ENCODE results near the gene SND1. TPM values are rescaled to one million over a fixed set of nuclear protein-coding genes. Genes with fewer than 3 reads are reported as not detected.

The SND1 gene
- total and polyA plus RNA-seq, 7 experiments from 2014 or later = 68.6 to 253 (median 137) TPM

- Mint-ChIP-seq H3K4me1 (peaks cover 0 to 2% (median 0%) of the 10 kb centered on the region in 7 donors), H3K27ac (no peak overlapping the region), H3K9me3 (no peaks in the 10 kb centered on the region), H3K27me3 (no peaks in the 10 kb centered on the region), H3K36me3 (peaks cover 0 to 29% (median 3%) of the 10 kb centered on the region in 5 donors), H3K4me3 (no peak overlapping the region)
- Histone ChIP-seq H3K4me1 (ENCODE audit: control insufficient read depth in 2 of 2, insufficient read depth in 2 of 2, low read length in 2 of 2) (no peaks in the 10 kb centered on the region), H3K9me3 (ENCODE audit: control insufficient read depth in 2 of 3, low read length in 3 of 3) (no peaks in the 10 kb centered on the region), H3K27ac (ENCODE audit: low read depth, low read length) (no peak overlapping the region), H3K36me3 (ENCODE audit: control insufficient read depth in 2 of 3, insufficient read depth in 3 of 3, low read length in 3 of 3) (peaks cover 0 to 5% (median 0%) of the 10 kb centered on the region in 3 experiments), H3K4me3 (ENCODE audit: low read length) (no peak overlapping the region), H3K27me3 (ENCODE audit: control insufficient read depth in 2 of 2, insufficient read depth in 2 of 2, low read length in 2 of 2) (no peaks in the 10 kb centered on the region)
- DNase-seq = no peak
- no peak for ATAC-seq
- POLR2A ChIA-PET = no interaction called here
- intact Hi-C loops (cut with micrococcal nuclease) = no loop called here
- CTCF ChIA-PET = no interaction called here
Observed at GRCh38 chr7:128010391-128011127, 358.6 kb downstream of the SND1 start.

- Mint-ChIP-seq H3K27ac (peak overlapping the region in 1 of 9 donors; percentile 14), H3K27me3 (no peaks in the 10 kb centered on the region), H3K4me1 (no peaks in the 10 kb centered on the region), H3K9me3 (no peaks in the 10 kb centered on the region), H3K36me3 (peaks cover 0 to 29% (median 3%) of the 10 kb centered on the region in 5 donors), H3K4me3 (no peak overlapping the region)
- H3K27me3 ChIP-seq (ENCODE audit: control insufficient read depth in 2 of 2, insufficient read depth in 2 of 2, low read length in 2 of 2) = no peaks in the 10 kb centered on the region
- intact Hi-C loops (cut with micrococcal nuclease) = no loop called here
- ChIA-PET CTCF (no interaction called here), POLR2A (no interaction called here)
- no peaks in the 10 kb centered on the region for H3K9me3 ChIP-seq (ENCODE audit: control insufficient read depth in 2 of 3, low read length in 3 of 3)
- H3K36me3 ChIP-seq (ENCODE audit: control insufficient read depth in 2 of 3, insufficient read depth in 3 of 3, low read length in 3 of 3) = peaks cover 0 to 5% (median 0%) of the 10 kb centered on the region in 3 experiments
- no peaks in the 10 kb centered on the region for H3K4me1 ChIP-seq (ENCODE audit: control insufficient read depth in 2 of 2, insufficient read depth in 2 of 2, low read length in 2 of 2)
- DNase-seq (no peak), ATAC-seq (no peak)
- no peak overlapping the region for H3K27ac ChIP-seq (ENCODE audit: low read depth, low read length)
- H3K4me3 ChIP-seq (ENCODE audit: low read length) = no peak overlapping the region
Observed at GRCh38 chr7:128011131-128011661, 359.2 kb downstream of the SND1 start.

DNA sequence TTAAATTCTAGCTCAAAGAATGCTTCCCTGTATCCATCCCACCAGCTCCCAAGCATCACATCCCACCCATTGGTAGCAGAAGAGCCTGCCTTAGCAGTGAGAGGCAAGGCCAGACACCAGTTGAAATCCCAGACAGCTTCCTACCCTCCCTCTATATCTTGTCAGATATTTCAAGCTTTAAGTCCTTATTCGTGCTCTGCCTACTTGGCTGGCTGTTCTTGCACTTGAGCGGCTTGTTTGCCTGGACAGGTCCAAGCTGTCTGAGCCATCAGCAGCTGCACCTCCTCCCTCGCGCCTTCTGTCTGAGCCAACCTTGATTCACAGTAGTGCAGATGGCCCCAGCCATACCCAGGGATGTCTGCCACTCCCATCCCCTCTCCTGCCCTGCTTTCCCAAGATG lies 362.8 kb downstream of the SND1 start:
- DNase-seq = no peak
- ChIA-PET CTCF (no interaction called here), POLR2A (no interaction called here)
- no peak for ATAC-seq
- Mint-ChIP-seq H3K36me3 (peaks cover 0 to 44% (median 5%) of the 10 kb centered on the region in 5 donors), H3K27me3 (no peaks in the 10 kb centered on the region), H3K4me1 (peaks cover 0 to 6% (median 0%) of the 10 kb centered on the region in 7 donors), H3K4me3 (no peak overlapping the region), H3K27ac (no peak overlapping the region), H3K9me3 (no peaks in the 10 kb centered on the region)
- Histone ChIP-seq H3K36me3 (ENCODE audit: control insufficient read depth in 2 of 3, insufficient read depth in 3 of 3, low read length in 3 of 3) (peaks cover 0 to 5% (median 0%) of the 10 kb centered on the region in 3 experiments), H3K4me3 (ENCODE audit: low read length) (no peak overlapping the region), H3K9me3 (ENCODE audit: control insufficient read depth in 2 of 3, low read length in 3 of 3) (no peaks in the 10 kb centered on the region), H3K4me1 (ENCODE audit: control insufficient read depth in 2 of 2, insufficient read depth in 2 of 2, low read length in 2 of 2) (no peaks in the 10 kb centered on the region), H3K27me3 (ENCODE audit: control insufficient read depth in 2 of 2, insufficient read depth in 2 of 2, low read length in 2 of 2) (no peaks in the 10 kb centered on the region), H3K27ac (ENCODE audit: low read depth, low read length) (no peak overlapping the region)
- intact Hi-C loops (cut with micrococcal nuclease) = no loop called here

GRCh38 chr7:128017460-128017859 lies 365.5 kb downstream of the SND1 start:
- H3K9me3 ChIP-seq (ENCODE audit: control insufficient read depth in 2 of 3, low read length in 3 of 3) = no peaks in the 10 kb centered on the region
- H3K4me3 ChIP-seq (ENCODE audit: low read length) = no peak overlapping the region
- DNase-seq (no peak), ATAC-seq (no peak)
- no peaks in the 10 kb centered on the region for H3K27me3 ChIP-seq (ENCODE audit: control insufficient read depth in 2 of 2, insufficient read depth in 2 of 2, low read length in 2 of 2)
- H3K27me3 Mint-ChIP-seq = no peaks in the 10 kb centered on the region
- ChIA-PET POLR2A (no interaction called here), CTCF (interaction anchor here (1.1 kb wide), 1 partner anchor 309 kb away, joined by 3 read pairs; no protein-coding TSS in a partner anchor)
- H3K4me1 ChIP-seq (ENCODE audit: control insufficient read depth in 2 of 2, insufficient read depth in 2 of 2, low read length in 2 of 2) = no peaks in the 10 kb centered on the region
- H3K36me3 Mint-ChIP-seq = peaks cover 5 to 51% (median 10%) of the 10 kb centered on the region in 5 donors
- H3K27ac ChIP-seq (ENCODE audit: low read depth, low read length) = no peak overlapping the region
- H3K36me3 ChIP-seq (ENCODE audit: control insufficient read depth in 2 of 3, insufficient read depth in 3 of 3, low read length in 3 of 3) = peaks cover 0 to under 1% (median 0%) of the 10 kb centered on the region in 3 experiments
- intact Hi-C loops (cut with micrococcal nuclease) = no loop called here
- peaks cover 0 to 11% (median 4%) of the 10 kb centered on the region in 7 donors for H3K4me1 Mint-ChIP-seq
- H3K27ac Mint-ChIP-seq = no peak overlapping the region
- H3K4me3 Mint-ChIP-seq = no peak overlapping the region
- H3K9me3 Mint-ChIP-seq = no peaks in the 10 kb centered on the region

DNA sequence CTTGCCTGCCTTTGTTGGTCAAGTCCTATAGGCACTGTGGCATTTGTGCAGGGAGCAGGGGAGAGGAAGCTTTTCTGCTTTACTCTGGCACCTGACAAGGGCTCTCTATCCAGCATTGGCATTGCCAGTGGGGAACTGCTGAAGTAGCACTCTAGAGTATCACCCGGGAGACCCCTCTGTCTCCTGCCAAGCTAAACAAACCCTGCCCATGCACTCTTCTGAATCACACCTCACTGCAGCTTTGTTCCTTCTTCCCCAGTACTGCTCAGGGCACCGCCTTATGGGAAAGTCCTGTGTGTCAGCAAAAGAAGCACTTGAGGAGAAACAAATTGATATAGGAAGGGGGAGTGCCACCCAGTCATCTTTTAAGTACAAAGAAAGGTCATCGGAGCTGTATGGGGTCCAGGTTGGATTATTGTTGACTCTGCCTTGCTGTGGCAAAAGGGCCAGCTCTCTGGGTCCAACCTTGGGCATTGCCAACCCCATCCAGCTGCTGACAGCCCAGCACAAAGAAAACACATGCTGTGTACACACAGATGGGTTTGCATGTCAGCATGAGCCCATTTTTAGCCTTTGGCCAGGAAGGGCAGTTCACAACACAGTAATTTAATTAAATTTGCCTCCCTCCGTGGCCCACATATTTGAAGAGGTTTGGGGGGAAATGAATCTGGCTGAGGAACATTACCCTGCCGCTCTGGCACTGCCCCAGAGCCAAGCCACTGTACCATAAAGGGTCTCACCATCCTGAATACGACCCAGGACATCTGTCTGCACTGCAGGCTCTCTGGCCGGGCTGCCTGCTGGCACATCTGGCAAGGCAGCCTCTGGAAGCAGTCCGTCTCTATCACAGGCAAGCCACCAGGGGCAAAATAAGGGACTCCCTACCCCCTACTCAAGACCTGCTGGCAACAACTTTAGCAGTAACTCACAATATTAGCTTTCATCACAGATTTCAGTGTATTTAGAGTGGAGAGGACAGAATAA lies 366.2 kb downstream of the SND1 start:
- Mint-ChIP-seq H3K27ac (peak overlapping the region in 1 of 9 donors; percentile 41), H3K4me1 (peaks cover 0 to 11% (median 4%) of the 10 kb centered on the region in 7 donors), H3K36me3 (peaks cover 5 to 46% (median 10%) of the 10 kb centered on the region in 5 donors), H3K27me3 (no peaks in the 10 kb centered on the region), H3K9me3 (no peaks in the 10 kb centered on the region), H3K4me3 (no peak overlapping the region)
- Histone ChIP-seq H3K36me3 (ENCODE audit: control insufficient read depth in 2 of 3, insufficient read depth in 3 of 3, low read length in 3 of 3) (no peaks in the 10 kb centered on the region), H3K9me3 (ENCODE audit: control insufficient read depth in 2 of 3, low read length in 3 of 3) (no peaks in the 10 kb centered on the region), H3K27me3 (ENCODE audit: control insufficient read depth in 2 of 2, insufficient read depth in 2 of 2, low read length in 2 of 2) (no peaks in the 10 kb centered on the region), H3K4me3 (ENCODE audit: low read length) (no peak overlapping the region), H3K27ac (ENCODE audit: low read depth, low read length) (no peak overlapping the region), H3K4me1 (ENCODE audit: control insufficient read depth in 2 of 2, insufficient read depth in 2 of 2, low read length in 2 of 2) (no peaks in the 10 kb centered on the region)
- ATAC-seq = no peak
- no peak for DNase-seq
- CTCF ChIA-PET = interaction anchor here (1.1 kb wide), 1 partner anchor 310 kb away, joined by 3 read pairs; no protein-coding TSS in a partner anchor
- POLR2A ChIA-PET = no interaction called here
- intact Hi-C loops (cut with micrococcal nuclease) = no loop called here

DNA sequence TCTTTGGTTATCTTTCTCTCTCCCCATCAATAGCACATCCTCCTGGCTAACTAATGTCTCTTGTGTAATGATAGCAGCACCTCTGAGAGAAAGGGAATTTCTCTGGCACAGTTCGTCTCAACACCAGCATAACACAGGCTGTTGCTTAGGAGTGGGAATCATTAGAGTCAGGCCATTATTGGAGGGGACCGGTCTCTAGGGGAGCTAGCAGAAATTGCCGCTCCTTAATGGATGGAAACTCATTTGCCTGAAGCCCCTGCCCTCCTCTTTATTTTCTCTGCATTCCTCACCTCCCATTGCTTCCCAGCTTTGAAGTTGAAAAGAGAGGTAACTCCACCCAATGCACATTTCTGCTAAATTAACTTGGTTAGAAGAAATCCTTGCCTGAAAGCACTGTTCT lies 367.3 kb downstream of the SND1 start:
- H3K36me3 Mint-ChIP-seq = peaks cover 5 to 39% (median 10%) of the 10 kb centered on the region in 5 donors

More for the DNA sequence above, 367.3 kb downstream of the SND1 start:
- Histone ChIP-seq H3K9me3 (ENCODE audit: control insufficient read depth in 2 of 3, low read length in 3 of 3) (no peaks in the 10 kb centered on the region), H3K27me3 (ENCODE audit: control insufficient read depth in 2 of 2, insufficient read depth in 2 of 2, low read length in 2 of 2) (no peaks in the 10 kb centered on the region), H3K36me3 (ENCODE audit: control insufficient read depth in 2 of 3, insufficient read depth in 3 of 3, low read length in 3 of 3) (no peaks in the 10 kb centered on the region), H3K27ac (ENCODE audit: low read depth, low read length) (no peak overlapping the region), H3K4me1 (ENCODE audit: control insufficient read depth in 2 of 2, insufficient read depth in 2 of 2, low read length in 2 of 2) (no peaks in the 10 kb centered on the region), H3K4me3 (ENCODE audit: low read length) (no peak overlapping the region)
- Mint-ChIP-seq H3K27me3 (no peaks in the 10 kb centered on the region), H3K4me1 (peaks cover 0 to 14% (median 4%) of the 10 kb centered on the region in 7 donors), H3K4me3 (no peak overlapping the region), H3K9me3 (no peaks in the 10 kb centered on the region), H3K27ac (no peak overlapping the region)
- ChIA-PET CTCF (no interaction called here), POLR2A (no interaction called here)
- intact Hi-C loops (cut with micrococcal nuclease) = no loop called here
- DNase-seq (no peak), ATAC-seq (no peak)
